CD4-positive, alpha-beta T cell treated with Interleukin-15 for 1 hour (primary cell): Measurements from ENCODE around the gene ZNF74.
"Not testable (repeated sequence)": the region's sequence is repeated elsewhere in the genome, so short reads cannot be mapped to it uniquely, and the experiment has no call there.

Experiments used
- DNase-seq: peaks from one replicate; pipeline ENCODE4 v3.0.0-alpha.2; 2020

Gene ZNF74

DNA sequence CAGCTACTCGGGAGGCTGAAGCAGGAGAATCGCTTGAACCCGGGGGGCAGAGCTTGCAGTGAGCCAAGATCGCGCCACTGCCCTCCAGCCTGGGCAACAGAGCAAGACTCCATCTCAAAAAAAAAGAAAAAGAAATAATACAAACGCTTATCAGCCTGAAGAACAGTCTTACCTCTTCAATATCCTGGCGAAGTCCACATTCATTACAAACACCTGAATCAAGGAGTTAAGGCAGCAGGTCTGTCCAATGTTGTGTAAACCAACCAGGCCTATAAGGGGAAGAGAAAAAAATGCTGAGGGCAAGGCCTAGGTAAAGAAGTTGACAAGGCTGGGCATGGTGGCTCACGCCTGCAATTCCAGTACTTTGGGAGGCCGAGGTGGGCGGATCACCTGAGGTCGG, 17.0 kb upstream of the ZNF74 start:
- not testable (repeated sequence) for DNase-seq

DNA sequence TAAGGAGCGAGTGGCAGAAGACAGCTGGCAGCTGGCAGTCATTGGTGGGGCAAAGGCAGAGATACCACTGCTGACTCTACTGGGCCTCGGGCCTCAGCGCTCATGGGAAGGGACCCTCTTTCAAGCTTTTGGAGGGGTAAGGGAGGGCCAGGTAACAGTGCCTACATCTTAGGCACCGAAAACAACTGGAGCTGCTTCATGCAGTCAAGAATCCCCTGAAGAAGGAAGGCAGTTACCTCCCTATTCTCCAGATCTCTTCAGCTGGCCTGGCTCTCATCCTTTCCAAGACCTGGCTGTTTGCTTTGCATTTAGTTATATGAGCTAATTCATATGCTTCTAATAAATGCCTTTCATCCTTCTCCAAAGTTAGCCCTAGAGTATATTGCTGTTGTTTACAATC, 15.8 kb upstream of the ZNF74 start:
- DNase-seq, result no peak

GRCh38 chr22:20378684-20379083, 15.3 kb upstream of the ZNF74 start:
- DNase-seq, result not testable (repeated sequence)

DNA sequence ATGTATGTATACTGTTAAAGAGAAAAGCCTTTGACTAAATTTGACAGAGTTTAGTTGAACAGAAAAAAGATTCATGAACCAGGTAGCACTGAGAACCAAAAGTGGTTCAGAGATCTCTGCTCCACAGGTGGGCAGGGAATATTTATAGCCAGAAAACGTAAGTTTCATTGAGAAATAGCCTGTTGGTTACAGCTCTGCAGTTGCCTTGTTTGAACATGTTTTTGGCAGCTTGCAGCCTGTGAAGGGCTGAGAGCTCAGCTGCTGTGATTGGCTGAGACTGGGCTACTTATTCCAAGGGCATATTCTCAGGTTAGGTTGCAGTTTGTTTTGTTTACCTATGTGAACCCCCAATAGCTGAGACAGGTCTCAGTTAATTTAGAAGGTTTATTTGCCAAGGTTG, 13.5 kb upstream of the ZNF74 start:
- DNase-seq, result no peak

DNA sequence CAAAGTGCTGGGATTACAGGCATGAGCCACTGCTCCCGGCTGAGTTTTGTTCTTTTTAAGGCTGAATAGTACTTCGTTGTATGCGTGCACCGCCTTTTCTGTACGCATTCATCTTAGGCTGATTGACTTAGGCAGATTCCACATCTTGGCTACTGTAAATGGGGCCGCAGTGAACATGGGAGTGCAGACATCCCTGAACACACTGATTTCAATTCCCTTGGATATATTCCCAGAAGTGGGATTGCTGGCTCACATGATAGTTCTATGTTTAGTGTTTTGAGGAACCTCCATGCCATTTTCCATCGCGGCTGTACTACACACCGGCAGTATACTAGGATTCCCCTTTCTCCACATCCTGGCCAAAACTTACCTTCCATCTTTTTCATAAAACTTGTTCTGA, 10.4 kb upstream of the ZNF74 start:
- DNase-seq, result no peak

DNA sequence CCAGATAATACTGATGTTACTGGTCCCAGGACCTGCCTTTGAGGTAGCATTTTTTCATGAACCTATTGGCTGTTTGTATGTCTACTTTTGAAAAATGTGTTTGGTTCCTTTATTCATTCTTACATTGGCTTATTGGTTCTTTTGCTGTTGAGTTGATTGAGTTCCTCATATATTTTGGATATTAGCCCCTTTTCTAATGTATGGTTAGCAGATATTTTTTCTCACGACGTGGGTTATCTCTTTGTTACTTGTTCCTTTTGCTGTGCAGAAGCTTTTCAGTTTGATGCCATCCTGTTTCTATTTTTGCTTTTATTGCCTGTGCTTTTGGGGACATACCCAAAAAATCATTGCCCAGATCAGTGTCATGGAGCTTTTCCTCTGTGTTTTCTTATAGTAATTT, 9.8 kb upstream of the ZNF74 start:
- no peak for DNase-seq

DNA sequence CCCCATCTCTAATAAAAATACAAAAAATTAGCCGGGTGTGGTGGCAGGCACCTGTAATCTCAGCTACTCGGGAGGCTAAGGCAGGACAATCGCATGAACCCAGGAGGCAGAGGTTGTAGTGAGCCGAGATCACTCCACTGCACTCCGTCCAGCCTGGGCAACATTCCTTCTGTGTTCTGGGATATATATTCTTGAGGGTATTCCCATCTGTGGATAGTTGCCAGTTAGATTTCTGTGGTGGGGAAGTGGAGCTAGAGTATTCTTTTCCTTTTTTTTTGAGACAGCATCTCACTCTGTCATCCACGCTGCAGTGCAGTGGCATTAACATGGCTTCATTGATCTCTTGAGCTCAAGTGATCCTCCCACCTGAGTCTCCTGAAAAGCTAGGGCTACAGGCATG, 9.1 kb upstream of the ZNF74 start:
- no peak for DNase-seq

GRCh38 chr22:20386336-20386735, 7.6 kb upstream of the ZNF74 start:
- DNase-seq, result no peak

DNA sequence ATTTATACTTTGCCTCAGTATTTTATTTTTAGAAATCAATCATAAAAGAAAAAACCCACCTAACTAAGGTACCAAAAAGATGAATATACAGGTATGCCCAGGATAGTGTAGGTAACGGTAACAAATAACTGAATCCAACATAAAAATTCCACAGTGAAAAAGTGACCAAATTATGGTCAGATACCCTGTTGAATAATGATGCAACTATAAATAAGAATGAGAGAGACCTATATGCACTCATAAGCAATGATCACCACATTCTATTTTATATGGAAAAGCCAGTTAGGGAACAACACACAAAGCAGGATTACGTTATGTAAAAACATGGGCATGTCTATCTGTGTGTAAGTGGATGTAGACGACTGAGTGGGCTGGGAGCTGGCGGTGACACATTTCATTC, 7.0 kb upstream of the ZNF74 start:
- no peak for DNase-seq

- no peak for DNase-seq
Observed at GRCh38 chr22:20388200-20388599, 5.8 kb upstream of the ZNF74 start.

- no peak for DNase-seq
Observed at GRCh38 chr22:20389288-20389687, 4.7 kb upstream of the ZNF74 start.

- DNase-seq, result no peak
Observed at GRCh38 chr22:20390394-20390907, 3.5 kb upstream of the ZNF74 start.

GRCh38 chr22:20391222-20391621, 2.7 kb upstream of the ZNF74 start:
- DNase-seq, result no peak

- DNase-seq, result not testable (repeated sequence)
Observed at GRCh38 chr22:20392365-20392881, 1.5 kb upstream of the ZNF74 start.

DNA sequence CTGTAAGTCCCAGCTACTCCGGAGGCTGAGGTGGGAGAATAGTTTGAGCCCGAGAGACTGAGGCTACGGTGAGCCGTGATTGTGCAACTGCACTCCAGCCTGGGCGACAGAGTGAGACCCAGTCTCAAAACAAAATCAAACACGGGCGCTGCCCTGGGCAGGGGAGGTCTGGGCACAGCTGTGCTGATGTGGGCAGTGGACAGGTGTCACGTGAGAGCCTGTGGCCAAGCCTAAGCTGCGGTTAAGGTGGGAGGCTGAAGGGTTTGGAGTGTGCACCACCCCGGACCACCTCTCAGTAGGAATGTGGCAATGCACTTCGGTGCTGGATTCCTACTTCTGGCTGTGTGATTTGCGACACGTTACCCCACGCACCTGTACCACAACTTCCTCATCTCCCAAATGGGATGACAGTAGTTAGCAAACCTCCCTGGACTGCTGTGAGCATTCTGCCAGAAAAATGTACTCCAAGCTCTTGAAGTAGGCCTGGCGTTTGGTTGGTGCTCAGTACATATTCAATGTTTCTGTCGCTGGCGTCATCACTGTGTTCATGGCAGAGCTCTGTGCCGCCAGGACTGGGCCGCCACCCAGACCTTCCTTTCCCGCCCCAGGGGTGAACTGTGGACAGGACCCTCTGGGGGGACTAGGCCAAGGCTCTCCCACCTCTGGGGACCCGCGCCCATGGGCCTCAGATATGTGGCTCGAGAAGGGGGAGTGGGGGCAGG, 807 bp upstream of the ZNF74 start:
- DNase-seq, result no peak

- no peak for DNase-seq
Observed at GRCh38 chr22:20395181-20395906, 1.4 kb downstream of the ZNF74 start.

DNA sequence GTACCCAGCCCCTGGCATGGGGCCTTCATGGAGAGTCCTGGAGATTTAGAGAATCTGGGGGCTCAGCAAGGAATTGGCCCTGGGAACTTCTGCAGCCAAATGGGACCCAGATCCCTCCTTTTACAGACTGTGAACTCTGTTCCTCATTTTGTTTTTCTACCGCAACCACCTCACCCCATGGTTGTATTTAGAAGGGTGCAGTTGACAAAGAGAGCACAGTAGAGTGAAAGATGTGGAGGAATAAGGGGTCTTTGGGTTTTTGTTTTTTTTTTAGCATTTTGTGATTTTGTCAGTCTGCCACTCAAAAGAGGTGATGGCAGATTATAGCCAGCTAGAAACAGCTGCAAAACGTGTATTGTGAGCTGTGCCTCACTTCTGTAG, 1.9 kb downstream of the ZNF74 start:
- no peak for DNase-seq

- DNase-seq, result no peak
Observed at GRCh38 chr22:20396639-20397038, 2.7 kb downstream of the ZNF74 start.

DNA sequence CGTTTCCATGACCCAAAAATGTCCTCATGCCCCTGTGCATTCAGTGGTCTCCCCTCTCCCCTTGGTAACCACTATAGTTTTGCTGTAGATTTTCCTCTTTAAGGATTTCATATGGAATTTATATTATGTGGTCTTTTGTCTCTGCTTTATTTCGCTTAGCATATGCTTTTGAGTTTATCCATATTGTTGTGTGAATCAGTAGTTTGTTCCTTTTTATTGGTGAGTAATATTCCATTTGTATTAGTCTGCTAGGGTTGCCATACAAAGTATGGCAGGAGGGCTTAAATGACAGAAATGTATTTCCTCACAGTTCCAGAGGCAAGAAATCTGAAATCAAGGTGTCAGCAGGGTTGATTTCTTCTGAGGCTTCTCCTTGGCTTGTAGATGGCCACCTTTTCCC, 3.5 kb downstream of the ZNF74 start:
- DNase-seq, result no peak

- DNase-seq, result no peak
Observed at GRCh38 chr22:20398420-20398819, 4.5 kb downstream of the ZNF74 start.

GRCh38 chr22:20399866-20400605, 6.1 kb downstream of the ZNF74 start:
- no peak for DNase-seq

DNA sequence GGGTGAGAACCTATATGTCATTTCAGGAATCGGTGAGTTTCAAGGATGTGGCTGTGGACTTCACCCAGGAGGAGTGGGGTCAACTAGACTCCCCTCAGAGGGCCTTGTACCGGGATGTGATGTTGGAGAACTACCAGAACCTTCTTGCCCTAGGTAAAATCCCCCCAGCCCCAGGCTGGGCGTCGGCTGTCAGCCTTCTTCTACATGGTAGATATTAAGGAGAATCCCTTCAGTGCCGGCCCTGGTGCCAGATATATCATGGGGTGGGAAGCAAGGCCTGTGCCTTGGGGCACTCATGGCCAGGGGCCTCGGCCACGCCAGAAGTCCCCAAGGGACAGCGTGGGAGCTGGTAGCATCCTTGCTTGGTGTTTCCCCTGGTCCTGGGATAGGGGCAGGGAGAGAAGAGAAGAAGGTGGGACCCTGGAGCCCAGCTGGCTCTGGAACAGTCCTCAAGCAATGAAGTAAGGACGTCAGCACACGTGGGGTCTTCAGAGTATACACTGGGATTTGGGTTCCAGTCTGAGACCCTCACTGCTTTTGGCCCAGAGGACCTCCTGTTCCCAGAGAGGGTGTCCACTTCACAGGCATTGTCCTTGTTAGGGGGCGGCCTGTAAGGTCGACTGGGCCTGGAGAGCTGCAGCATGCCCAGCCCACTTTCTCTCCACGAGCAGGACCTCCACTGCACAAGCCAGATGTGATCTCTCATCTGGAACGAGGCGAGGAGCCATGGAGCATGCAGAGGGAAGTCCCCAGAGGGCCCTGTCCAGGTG, 6.8 kb downstream of the ZNF74 start:
- DNase-seq, result no peak
